ENCODE results near the gene GRID2.

DNA sequence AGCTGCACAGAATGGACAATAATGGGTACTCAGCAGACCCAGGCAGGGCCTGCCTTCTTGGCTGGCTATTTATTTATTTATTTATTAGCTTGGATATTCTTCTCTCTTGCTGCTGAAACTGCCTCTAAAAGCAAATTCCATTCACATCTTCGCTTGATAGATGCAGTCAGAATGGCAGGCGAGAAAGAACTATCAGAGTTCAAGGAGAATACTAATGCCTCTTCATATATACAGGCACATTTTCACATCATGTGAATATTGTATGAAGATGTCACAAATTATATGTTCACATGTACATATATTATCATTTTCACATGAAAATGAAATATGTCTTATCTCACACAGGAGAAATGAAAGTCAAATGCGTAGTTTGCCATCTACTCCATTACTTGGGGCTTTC lies 1045.1 kb downstream of the GRID2 start:
- TF ChIP-seq EZH2 (IDR thresholded peaks at IDR 0.05; ENCODE audit: low read length, missing control alignments): no peak
- TF ChIP-seq, protein P1, sequence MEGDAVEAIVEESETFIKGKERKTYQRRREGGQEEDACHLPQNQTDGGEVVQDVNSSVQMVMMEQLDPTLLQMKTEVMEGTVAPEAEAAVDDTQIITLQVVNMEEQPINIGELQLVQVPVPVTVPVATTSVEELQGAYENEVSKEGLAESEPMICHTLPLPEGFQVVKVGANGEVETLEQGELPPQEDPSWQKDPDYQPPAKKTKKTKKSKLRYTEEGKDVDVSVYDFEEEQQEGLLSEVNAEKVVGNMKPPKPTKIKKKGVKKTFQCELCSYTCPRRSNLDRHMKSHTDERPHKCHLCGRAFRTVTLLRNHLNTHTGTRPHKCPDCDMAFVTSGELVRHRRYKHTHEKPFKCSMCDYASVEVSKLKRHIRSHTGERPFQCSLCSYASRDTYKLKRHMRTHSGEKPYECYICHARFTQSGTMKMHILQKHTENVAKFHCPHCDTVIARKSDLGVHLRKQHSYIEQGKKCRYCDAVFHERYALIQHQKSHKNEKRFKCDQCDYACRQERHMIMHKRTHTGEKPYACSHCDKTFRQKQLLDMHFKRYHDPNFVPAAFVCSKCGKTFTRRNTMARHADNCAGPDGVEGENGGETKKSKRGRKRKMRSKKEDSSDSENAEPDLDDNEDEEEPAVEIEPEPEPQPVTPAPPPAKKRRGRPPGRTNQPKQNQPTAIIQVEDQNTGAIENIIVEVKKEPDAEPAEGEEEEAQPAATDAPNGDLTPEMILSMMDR (conservative IDR thresholded peaks at IDR 0.05 in 1 of 2, IDR thresholded peaks at IDR 0.05 in 1 of 2; ENCODE audit: low read depth in 1 of 2, low read length in 2 of 2): no peak

All from fibroblast of lung (primary cell).